ENCODE results near the gene ZNF582.

The ZNF582 gene

DNA sequence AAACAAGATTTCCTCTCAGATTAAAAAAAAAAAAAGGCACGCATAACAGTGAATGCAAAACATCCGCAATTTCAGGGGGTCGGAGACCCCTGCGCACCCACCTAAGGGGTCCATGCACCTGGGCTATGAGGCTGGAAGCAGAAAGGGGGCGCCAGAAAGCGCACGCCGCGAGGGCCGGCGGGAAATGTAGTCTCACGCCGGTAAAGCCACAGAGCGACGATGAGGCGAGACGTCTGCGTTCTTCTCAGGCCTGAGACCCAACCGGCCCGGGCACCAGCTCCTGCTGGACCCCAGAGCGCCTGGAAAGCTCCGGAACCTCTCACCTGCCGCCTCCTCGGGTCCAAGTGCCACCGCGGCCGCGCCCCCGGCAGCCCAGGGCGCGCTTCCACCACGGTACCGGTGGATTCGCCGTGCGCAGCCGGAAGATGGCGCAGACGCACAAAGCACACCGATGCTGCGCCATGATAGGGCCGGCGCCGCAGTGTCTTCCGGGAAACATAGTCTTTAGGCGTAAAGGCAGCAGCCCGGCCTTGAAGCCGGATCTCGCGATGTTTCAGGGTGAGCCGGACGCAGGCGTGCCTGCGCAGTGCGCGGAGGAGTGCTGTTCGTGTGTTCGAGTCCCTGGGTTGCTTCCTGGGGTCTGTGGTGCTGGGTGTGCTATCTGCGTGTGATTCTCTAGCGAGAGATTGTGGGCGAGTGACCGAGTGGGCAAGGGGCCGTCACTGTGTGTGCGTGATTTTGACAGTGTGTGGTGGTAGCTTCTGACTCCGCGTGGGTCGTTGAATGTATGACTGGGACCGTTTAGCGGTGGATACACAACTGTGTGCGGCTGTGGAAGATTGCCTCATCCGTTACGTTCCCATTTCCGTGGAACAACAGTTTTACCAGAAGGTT lies at the start of gene ZNF582:
Gene ZNF582, minus strand, starts transcription at position 416 of the 894 bp plus-strand sequence. CDS start 1,782 bp downstream, outside the sequence.
- peak; percentile 73 to 86 for DNase-seq (ENCODE audit: low read depth in 2 of 2)

DNA sequence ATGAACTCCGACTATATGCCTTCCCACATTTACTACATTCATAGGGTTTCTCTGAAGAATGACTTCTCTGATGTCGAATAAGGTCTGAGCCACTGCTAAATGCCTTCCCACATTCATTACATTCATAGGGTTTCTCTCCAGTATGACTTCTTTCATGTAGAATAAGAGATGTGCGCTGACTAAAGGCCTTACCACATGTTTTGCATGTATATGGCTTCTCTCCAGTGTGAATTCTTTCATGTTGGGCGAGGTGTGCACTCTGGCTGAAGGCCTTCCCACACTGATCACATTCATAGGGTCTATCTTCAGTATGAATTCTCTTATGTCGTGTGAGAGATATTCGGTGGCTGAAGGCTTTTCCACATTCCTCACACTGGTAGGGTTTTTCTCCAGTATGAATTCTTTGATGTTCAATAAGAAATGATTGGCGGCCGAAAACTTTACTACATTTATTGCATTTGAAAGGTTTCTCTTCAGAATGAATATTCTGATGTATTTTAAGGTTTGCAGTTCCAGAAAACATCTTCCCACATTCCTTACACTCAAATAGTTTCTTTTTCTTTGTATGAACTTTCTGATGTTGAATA lies 48.0 kb upstream of the ZNF582 start:
- no peak for DNase-seq (ENCODE audit: low read depth in 2 of 2)

DNA sequence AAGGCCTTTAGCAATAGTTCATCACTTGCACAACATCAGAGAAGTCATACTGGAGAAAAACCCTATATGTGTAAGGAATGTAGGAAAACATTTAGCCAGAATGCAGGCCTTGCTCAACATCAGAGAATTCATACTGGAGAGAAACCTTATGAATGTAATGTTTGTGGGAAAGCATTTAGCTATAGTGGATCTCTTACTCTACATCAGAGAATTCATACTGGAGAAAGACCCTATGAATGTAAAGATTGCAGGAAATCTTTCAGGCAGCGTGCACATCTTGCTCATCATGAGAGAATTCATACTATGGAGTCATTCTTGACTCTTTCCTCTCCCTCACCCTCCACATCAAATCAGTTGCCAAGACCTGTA lies 30.6 kb upstream of the ZNF582 start:
- no peak for DNase-seq (ENCODE audit: low read depth in 2 of 2)

DNA sequence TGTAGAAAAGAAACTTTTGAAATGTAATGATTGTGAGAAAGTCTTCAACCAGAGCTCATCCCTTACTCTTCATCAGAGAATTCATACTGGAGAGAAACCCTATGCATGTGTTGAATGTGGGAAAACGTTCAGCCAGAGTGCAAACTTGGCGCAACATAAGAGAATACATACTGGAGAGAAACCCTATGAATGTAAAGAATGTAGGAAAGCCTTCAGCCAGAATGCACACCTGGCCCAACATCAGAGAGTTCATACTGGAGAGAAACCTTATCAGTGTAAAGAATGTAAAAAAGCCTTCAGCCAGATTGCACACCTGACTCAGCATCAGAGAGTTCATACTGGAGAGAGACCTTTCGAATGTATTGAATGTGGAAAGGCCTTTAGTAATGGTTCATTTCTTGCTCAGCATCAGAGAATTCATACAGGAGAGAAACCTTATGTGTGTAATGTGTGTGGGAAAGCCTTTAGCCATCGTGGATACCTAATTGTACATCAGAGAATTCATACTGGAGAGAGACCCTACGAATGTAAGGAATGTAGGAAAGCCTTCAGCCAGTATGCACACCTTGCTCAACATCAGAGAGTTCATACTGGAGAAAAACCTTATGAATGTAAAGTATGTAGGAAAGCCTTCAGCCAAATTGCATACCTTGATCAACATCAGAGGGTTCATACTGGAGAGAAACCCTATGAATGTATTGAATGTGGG lies 30.1 kb upstream of the ZNF582 start:
- no peak for DNase-seq (ENCODE audit: low read depth in 2 of 2)

DNA sequence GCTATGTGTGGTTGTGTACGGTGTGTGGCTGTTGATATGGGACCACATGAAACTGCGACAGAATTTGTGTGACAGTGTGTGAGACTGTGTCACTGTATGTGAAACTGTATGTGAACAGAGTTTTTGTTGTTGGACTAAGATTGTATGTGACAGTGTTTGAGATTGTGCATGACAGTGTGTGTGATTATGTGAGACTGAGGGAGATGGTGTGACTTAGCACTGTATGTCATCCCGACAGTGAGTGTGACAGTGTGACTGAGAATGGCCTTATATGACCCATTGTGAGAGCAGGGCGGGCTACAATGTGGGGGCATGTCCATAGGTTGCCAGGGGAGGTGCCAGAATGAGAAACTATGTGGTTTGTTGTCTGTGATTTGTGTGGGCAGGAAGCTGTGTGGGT lies 11.7 kb upstream of the ZNF582 start:
- no peak for DNase-seq (ENCODE audit: low read depth in 2 of 2)

DNA sequence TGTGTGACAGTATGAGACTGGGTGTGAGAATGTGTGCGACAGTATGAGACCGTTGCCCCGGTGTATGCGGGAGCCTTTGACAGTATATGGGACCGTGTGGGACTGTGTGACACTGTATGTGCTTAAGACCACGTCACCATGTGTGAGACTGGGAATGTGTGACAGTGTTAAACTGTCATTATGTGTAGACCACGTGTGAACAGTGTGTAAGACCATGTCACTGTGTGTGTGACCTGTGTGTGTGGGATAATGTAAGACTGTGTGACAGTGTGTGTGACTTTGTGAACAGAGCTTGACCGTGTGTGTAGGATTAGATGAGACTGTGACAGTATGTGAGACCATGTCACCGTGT lies 11.3 kb upstream of the ZNF582 start:
- DNase-seq (ENCODE audit: low read depth in 2 of 2): no peak

DNA sequence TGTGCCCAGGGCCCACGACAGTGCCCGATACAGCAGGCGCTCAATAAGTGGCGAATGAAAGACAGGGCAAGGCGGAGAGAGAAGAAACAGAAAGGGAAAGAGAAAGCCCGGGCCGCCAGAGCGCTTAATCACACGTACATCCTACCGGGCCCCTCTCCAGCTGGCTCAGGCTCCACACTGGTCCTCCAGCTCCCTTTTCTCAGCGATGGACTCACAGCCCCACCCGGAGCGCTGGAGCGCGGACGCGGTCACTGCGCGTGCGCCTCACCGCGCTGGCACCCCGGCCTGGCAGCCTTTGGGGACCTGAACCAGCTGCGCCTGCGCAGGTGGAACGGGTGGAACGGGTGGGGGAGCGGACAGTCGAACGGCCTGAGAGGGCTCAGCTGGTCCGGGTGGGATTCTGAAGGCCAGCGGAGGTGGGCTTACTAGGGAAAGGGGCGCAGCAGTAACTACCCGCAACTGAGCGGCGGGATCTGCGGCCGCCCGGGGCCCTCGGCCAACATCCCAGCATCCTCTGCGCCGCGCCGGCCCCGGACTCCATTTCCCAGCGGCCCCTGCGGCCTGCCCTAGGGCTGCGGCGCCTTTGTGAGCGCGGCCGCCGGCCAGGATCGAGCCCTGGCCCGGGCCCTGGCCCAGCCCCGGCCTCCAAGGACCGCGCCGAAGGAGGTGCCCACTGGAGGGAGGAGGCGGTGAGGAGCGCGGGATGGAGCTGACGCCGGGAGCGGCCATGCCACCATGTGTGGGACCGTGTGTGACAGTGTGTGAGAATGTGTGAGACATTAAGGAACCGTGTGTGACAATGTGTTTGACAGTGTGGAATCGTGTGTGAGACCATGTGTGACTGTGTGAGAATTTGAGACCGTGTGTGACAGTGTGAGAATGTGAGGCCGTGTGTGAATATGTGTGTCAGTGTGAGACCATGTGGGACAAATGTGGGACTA lies 10.7 kb upstream of the ZNF582 start, which contains the start of gene ZNF583:
Gene ZNF583, plus strand, starts transcription at position 569 of the 941 bp plus-strand sequence. CDS start 2,783 bp downstream, outside the sequence.
- DNase-seq (ENCODE audit: low read depth in 2 of 2): peak; percentile 84 to 87

DNA sequence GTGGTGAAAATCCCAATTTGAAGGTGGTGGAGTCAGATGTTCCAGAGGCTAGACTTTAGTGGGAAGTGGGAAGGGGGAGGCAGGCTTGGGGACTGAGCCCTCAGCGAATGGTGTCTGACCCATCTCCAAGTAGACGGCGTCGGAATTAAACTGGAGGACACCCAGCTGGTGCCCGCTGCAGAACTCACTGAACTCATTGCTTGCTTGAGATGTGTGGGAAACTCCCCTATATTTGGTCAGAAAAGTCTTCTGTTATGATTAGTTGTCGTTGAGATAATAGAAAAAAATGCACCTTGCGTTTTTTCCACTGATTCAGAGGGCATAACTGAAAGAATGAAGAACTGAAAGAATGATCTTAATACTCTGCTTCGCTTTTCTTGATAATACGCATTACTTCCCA lies 9.9 kb upstream of the ZNF582 start:
- peak in 1 of 2 donors; percentile 1 for DNase-seq (ENCODE audit: low read depth in 2 of 2)

DNA sequence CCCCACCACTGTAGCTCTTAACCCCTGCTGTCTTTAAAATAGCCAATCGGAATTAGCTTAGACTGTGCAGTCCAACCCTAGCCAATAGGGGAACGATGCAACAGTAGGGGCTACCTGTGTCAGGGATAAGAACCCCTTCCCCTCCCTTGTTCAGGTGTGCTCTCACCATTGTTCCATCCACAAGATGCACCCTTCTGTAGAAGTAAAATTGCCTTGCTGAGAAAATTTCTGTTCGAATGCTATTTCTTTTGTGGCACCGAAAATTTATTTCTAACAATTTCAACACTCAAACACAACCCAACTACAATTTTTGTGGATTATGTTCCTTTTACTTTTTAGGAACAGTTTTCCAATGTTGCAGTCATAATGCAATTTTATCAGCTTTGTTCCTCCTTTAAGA lies 7.2 kb upstream of the ZNF582 start:
- no peak for DNase-seq (ENCODE audit: low read depth in 2 of 2)

DNA sequence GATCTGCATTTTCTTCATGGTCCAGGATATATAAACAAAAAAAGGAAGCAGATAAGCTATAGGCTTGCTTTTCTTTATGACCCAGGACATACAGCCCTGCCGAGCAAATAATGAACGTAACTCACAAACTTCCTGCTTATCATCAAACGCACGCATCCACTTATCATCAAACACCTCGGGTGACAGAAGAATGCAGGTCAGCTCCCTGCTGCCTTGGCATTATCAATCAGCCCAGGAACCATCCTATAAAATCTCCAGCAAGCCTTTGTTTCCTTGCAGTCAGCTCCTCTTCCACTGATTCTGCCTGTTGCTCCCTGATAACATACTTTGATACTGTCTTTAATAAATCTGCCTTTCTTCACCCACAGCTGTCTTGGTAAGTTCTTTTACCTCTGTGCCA lies 5.5 kb upstream of the ZNF582 start:
- no peak for DNase-seq (ENCODE audit: low read depth in 2 of 2)

DNA sequence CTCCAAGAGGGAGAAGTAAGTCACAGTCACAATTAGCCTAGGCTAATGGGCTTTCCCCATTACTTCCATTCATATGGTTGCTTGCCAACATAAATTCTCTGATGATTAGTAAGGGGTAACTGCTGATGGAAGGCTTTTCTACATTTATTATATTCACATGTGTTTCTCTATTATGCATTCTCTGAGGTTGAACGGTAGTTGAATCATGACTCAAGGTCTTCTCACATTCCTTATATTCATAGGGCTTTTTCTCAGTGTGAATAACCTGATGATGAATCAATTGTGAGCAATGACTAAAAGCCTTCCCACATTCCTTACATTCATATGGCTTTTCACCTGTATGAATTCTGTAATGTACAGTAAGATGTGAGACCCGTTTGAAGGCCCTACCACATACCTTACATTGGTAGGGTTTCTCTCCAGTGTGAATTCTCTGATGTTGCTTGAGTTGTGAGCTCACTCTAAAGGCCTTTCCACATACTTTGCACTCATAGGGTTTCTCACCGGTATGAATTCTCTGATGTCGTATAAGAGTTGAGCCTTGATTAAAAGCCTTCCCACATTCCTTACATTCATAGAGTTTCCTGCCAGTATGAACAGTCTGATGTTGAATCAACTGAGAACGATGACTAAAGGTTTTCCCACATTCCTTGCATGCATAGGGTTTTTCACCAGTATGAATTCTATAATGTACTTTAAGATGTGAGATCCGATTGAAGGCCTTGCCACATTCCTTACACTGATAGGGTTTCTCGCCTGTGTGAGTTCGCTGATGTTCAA lies 9.3 kb downstream of the ZNF582 start:
- no peak for DNase-seq (ENCODE audit: low read depth in 2 of 2)

DNA sequence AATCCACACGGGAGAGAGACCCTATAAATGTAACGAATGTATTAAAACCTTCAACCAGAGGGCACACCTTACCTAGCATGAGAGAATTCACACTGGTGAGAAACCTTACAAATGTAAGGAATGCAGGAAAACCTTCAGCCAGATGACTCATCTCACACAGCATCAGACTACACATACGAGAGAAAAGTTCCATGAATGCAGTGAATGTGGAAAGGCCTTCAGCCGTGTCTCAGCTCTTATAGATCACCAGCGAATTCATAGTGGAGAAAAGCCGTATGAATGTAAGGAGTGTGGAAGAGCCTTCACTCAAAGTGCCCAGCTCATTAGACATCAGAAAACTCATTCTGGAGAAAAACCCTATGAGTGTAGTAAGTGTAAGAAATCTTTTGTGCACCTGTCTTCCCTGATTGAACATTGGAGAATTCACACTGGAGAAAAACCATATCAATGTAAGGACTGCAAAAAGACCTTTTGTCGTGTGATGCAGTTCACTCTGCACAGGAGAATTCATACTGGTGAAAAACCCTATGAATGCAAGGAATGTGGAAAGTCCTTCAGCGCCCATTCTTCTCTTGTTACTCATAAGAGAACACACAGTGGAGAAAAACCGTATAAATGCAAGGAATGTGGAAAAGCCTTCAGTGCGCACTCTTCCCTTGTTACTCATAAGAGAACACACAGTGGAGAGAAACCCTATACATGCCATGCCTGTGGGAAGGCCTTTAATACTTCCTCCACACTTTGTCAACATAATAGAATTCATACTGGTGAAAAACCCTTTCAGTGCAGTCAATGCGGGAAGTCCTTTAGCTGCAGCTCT lies 16.0 kb downstream of the ZNF582 start:
- DNase-seq (ENCODE audit: low read depth in 2 of 2): no peak

DNA sequence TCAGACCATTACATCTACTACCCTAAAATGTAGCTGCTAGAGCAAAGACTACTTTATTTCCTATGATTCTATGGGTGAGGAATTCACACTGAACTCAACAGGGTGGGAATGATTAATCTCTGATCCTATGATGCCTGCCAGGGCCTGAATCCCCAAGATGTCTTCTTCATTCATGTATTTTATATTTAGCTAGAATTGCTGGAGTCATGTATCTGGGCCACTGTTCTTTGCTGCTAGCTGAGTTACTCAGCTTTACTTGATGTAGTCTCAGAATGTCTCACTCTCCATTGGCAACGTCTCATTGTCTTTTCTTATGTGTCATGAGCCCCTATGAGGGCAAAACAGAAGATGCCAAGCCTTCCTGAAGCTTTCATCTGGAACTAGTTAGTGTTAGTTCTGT lies 21.1 kb downstream of the ZNF582 start:
- no peak for DNase-seq (ENCODE audit: low read depth in 2 of 2)

DNA sequence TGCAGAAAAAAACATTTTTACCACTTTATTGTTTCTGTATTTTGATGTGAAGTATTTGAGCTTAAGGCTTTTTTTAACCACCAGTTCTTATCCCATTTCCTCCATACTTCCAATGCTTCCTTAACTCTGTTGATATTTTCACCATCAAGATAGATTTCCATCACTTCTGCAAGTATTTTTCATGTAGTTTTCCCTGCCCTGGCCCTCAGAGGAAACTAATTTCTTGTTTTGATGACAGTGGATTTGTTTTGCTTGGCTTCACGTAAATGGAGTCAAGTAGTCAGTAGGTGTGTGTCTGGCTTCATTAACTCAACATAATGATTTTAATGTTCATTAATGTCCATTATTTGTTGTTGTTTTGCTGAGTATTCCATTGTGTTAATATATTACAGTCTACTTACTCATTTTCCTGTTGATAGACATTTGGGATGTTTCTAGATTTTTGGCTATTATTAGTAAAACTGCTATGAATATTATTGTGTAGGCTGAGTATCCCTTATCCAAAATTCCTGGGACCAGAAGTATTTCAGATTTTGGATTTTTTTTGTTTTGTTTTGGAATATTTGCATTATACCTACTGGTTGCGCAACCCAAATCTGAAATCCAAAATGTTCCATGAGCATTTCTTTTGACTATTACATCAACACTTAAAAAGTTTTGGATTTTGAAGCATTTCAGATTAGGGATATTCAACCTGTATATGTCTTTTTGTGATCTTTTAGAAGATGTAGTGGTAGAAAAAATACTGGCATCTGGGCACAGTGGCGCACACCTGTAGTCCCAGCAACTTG lies 23.3 kb downstream of the ZNF582 start:
- no peak for DNase-seq (ENCODE audit: low read depth in 2 of 2)

DNA sequence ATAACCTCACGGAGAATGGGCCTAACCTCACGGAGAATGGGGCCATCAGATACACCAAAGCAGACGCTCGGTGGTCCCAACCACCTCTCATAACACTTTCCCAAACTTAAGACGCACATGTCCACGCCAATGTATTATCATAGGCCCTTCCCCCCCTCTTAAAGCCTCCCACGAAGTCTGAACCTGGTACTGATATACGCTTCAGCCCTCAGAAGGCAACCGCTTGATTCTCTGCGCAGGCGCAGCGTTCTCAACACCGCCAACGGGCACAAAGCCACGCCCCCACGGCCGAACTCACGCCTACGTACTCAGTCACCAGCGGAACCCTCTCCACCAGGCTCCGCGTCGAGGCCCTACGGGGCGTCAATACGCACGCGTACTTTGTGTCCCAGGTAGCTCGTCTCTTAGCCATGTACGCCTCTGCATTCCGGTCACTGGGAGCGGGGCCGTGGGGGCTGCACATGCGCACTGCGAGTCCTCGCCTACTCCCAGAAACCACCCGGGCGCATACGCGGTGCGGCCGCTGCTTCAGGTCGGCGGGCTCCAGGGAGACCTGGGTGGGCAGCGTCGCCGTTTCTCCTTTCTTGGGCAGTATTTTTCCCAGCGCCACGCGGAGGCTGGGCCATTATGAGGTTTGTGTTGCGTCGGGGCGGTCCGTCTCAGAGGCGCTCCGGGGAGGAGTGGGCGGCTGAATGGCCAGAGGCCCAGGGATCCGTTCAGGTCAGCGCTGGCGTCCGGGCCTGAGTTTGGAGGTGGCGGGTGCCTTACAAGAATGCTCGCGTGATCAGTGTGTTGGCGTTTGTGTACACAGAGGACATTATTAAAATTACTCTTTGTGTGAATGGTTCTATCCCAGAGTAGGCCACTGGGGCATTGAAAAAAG lies 25.3 kb downstream of the ZNF582 start:
- peak; percentile 62 to 71 for DNase-seq (ENCODE audit: low read depth in 2 of 2)

DNA sequence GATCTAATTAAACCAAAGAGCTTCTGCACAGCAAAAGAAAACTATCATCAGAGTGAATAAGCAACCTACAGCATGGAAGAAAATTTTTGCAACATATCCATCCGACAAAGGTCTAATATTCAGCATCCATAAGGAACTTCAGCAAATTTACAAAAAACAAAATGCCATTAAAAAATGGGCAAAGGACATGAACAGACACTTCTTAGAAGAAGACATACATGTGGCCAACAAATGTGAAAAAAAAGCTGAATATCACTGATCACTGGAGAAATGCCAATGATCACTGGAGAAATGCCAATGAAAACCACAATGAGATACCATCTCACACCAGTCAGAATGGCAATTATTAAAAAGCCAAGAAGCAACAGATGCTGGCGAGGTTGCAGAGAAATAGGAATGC lies 32.5 kb downstream of the ZNF582 start:
- no peak for DNase-seq (ENCODE audit: low read depth in 2 of 2)

DNA sequence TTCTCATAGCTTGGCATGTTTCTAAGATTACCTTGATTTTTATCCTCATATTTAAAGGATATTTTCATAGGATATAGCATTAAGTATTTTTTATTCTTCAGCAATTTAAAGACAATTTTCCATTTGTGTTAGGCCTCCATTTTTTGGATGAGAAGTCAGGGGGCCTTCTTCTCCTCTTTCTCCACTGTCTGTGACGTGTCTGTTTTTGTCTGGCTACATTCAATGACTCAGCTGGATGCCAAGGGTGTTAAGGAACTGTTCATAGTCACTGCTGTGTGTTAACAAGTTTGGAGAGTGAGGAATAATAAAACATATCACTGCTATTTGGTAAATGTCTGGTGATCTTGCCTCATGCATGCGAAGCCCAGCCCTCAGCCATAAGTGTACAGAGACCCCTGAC lies 36.4 kb downstream of the ZNF582 start:
- DNase-seq (ENCODE audit: low read depth in 2 of 2): no peak

DNA sequence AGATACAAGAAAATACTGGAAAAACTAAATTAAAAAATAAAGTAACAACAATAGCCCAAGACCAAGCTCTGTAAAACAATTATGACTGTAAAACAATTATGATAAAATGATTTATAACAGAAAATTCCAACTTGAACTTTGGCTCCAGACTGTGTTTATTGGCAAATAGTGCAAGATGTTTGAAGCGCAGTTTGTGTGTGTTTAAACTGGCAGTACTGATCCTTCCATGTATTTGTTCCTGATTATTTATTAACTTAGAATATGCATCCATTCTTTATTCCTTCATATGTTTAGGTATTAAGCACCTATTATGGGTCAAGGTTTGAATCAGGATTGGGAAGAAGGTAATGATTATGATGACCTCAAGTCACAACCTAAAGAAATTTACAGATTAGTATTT lies 37.8 kb downstream of the ZNF582 start:
- DNase-seq (ENCODE audit: low read depth in 2 of 2): no peak

Measured in stimulated activated CD8-positive, alpha-beta memory T cell treated with anti-CD3 and anti-CD28 coated beads, Interleukin-2, amount 100 ng/mL, for 48 hours (primary cell).